Breast epithelium (tissue), 4 donors: ENCODE measurements around the gene EVA1A. TPM values are rescaled to one million over a fixed set of nuclear protein-coding genes. Genes with fewer than 3 reads are reported as not detected.

Experiments
- DNase-seq, 2 donors: peaks; one replicate each; pipeline ENCODE4 v3.0.0-alpha.2; 2019; ENCODE audit warnings: low spot score in 2 of 2
- H3K27ac ChIP-seq, 2 donors: fragments of 200-600 bp; sonication (generic) in 1 of 2; one replicate each; pipeline ENCODE4 v1.5.1; 2016 to 2019; ENCODE audit warnings: mild to moderate bottlenecking in 1 of 2
- H3K27me3 ChIP-seq, 2 donors: fragments of 200-600 bp; sonication (generic) in 1 of 2; one replicate each; pipeline versions ENCODE4 v1.5.1 to v1.6.0; 2017 to 2019; ENCODE audit warnings: control low read depth in 1 of 2, mild to moderate bottlenecking in 1 of 2
- H3K36me3 ChIP-seq: fragments of 200-600 bp; one replicate; pipeline ENCODE4 v1.5.1; 2019
- H3K4me1 ChIP-seq, 2 donors: fragments of 200-600 bp; sonication (generic); one replicate each; pipeline ENCODE4 v1.5.1; 2016 to 2019; ENCODE audit warnings: control low read depth in 1 of 2
- H3K4me3 ChIP-seq, 3 donors: fragments of 200-600 bp; sonication (generic); 1 replicate in 2 of 3; 2 replicates in 1 of 3; pipeline ENCODE4 v1.5.1; 2016 to 2019; ENCODE audit warnings: mild to moderate bottlenecking in 3 of 3, moderate library complexity in 2 of 3
- H3K9me3 ChIP-seq, 2 donors: fragments of 200-600 bp; sonication (generic) in 1 of 2; one replicate each; pipeline ENCODE4 v1.5.1; 2016 to 2019; ENCODE audit warnings: control low read depth in 1 of 2
- POLR2A ChIP-seq: fragments of 450-650 bp; IDR thresholded peaks from one replicate; pipeline ENCODE4 v1.6.1; 2016; ENCODE audit warnings: antibody characterized with exemption, mild to moderate bottlenecking, moderate library complexity
- POLR2AphosphoS5 ChIP-seq, 3 donors: sonication (generic); formaldehyde crosslinking; IDR thresholded peaks; one replicate each; pipeline ENCODE4 v1.6.1; 2017; ENCODE audit warnings: antibody characterized with exemption in 3 of 3
- intact Hi-C: fragments of 100-400 bp; cut with DNase I; formaldehyde crosslinking; loops from one replicate; pipeline ENCODE4 v1.15.1; 2023; ENCODE audit warnings: low total_unique reads
- total RNA-seq, 3 donors: library from RNA; depleted of rRNA; stranded (reverse); fragments of >200 nt; gene quantifications; one replicate each; pipeline ENCODE4 v1.1.0, GENCODE V29; 2016
- TF ChIP-seq, protein P1 (sequence below), 3 donors: fragments of 450-650 bp; IDR thresholded peaks; one replicate each; pipeline ENCODE4 v1.5.1; 2016 to 2017; ENCODE audit warnings: antibody characterized with exemption in 3 of 3, mild to moderate bottlenecking in 3 of 3, moderate library complexity in 3 of 3

The EVA1A gene
- total RNA-seq, 3 donors from 2014 or later: 5.2 to 10.4 TPM; not detected in 1

DNA sequence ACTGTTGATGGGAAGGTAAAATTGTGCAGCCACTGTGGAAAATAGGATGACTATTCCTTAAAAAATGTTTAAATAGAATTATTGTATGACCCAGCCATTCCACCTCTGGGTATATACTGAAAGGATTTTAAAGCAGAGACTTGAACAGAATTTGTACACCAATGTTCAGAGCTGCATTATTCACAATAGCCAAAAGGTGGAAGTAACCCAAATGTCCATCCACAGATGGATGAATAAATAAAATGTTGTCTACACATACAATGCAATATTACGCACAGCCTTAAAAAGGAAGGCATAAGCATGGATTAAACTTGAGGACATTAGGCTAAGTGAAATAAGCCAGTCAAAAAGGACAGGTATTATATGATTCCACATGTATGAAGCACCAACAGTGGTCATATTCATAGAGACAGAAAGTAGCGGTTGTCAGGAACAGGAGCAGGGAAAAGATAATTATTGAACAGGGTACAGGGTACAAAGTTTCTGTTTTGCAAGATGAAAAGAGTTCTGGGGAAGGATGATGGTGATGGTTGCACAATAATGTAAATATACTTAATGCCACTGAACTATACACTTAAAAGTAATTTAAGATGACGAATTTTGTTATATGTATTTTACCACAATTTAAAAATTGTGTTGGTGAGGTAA, 39.4 kb downstream of the EVA1A start:
- no peaks in the 10 kb centered on the region for H3K4me1 ChIP-seq
- no peak overlapping the region for H3K27ac ChIP-seq
- intact Hi-C loops: no loop called here
- H3K27me3 ChIP-seq: no peaks in the 10 kb centered on the region
- H3K9me3 ChIP-seq: no peaks in the 10 kb centered on the region
- H3K4me3 ChIP-seq: no peak overlapping the region
- no peak for DNase-seq
- H3K36me3 ChIP-seq: no peaks in the 10 kb centered on the region
- TF ChIP-seq POLR2AphosphoS5 (IDR thresholded peaks at IDR 0.05) (no peak), POLR2A (no peak)
- TF ChIP-seq, protein P1, sequence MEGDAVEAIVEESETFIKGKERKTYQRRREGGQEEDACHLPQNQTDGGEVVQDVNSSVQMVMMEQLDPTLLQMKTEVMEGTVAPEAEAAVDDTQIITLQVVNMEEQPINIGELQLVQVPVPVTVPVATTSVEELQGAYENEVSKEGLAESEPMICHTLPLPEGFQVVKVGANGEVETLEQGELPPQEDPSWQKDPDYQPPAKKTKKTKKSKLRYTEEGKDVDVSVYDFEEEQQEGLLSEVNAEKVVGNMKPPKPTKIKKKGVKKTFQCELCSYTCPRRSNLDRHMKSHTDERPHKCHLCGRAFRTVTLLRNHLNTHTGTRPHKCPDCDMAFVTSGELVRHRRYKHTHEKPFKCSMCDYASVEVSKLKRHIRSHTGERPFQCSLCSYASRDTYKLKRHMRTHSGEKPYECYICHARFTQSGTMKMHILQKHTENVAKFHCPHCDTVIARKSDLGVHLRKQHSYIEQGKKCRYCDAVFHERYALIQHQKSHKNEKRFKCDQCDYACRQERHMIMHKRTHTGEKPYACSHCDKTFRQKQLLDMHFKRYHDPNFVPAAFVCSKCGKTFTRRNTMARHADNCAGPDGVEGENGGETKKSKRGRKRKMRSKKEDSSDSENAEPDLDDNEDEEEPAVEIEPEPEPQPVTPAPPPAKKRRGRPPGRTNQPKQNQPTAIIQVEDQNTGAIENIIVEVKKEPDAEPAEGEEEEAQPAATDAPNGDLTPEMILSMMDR (IDR thresholded peaks at IDR 0.05): no peak

DNA sequence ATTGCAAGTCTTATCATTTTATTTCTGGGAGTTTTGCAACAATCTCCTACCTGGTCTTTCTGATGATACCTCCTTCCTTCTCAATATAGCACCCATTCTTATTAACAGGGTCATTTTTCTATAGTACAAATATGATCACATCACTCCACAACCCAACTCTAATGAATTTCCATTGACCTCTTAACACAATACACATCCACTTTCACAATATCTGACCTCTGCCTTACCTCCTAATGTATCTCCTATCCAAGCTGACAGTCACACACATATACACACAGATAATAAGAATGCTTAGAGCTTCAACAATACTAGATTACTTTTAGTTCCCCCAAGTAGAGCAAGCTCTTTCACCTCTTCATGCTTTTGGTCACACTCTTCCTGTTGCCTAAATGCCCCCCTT, 40.9 kb downstream of the EVA1A start:
- Histone ChIP-seq H3K4me1 (no peaks in the 10 kb centered on the region), H3K9me3 (no peaks in the 10 kb centered on the region), H3K4me3 (no peak overlapping the region), H3K36me3 (no peaks in the 10 kb centered on the region), H3K27ac (no peak overlapping the region), H3K27me3 (no peaks in the 10 kb centered on the region)
- no peak for DNase-seq
- intact Hi-C loops: no loop called here
- TF ChIP-seq POLR2A (no peak), POLR2AphosphoS5 (IDR thresholded peaks at IDR 0.05) (no peak)
- TF ChIP-seq, protein P1 (IDR thresholded peaks at IDR 0.05): no peak

DNA sequence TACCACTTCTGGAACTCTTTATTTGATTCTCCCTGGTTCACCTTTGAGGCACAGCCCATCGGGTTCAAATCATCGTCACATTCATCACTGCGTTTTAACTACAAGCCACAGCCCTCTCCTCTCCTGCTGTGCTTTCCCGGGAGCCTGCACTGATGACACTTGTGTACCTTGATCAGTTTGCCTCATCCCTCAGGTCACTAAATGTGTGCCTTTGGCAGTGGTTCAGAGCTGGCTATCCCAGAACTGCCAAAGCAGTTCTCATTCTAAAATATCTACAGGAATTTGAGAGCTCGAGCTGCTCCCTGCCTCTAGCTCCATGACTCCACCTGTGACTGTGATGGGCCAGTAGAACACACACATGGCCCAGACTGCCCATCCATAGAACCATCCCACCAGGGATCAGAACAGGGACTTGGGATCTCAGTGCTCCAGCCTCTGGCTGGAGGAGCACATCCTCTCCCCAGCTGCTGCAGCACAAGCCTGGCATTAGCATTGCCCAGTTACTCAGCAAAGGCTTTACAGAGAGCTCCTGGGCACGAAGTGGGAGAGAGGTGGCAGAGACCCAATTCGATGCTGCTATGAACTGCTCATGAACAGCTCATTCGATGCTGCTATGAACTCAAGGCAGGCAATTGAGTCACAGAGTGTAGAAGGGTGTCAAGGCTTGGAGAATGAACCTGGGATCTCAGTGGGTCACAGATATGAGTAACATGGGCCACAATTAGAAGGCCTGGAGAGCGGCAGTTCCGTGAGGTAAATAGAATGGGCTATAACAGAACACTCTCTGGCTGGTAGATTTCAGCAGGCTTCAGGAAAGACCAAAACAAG, 41.9 kb downstream of the EVA1A start:
- no peaks in the 10 kb centered on the region for H3K9me3 ChIP-seq
- H3K36me3 ChIP-seq: no peaks in the 10 kb centered on the region
- H3K4me3 ChIP-seq: no peak overlapping the region
- DNase-seq: no peak
- H3K4me1 ChIP-seq: no peaks in the 10 kb centered on the region
- intact Hi-C loops: no loop called here
- H3K27me3 ChIP-seq: no peaks in the 10 kb centered on the region
- TF ChIP-seq POLR2A (no peak), POLR2AphosphoS5 (IDR thresholded peaks at IDR 0.05) (no peak)
- TF ChIP-seq, protein P1 (IDR thresholded peaks at IDR 0.05): no peak
- no peak overlapping the region for H3K27ac ChIP-seq

DNA sequence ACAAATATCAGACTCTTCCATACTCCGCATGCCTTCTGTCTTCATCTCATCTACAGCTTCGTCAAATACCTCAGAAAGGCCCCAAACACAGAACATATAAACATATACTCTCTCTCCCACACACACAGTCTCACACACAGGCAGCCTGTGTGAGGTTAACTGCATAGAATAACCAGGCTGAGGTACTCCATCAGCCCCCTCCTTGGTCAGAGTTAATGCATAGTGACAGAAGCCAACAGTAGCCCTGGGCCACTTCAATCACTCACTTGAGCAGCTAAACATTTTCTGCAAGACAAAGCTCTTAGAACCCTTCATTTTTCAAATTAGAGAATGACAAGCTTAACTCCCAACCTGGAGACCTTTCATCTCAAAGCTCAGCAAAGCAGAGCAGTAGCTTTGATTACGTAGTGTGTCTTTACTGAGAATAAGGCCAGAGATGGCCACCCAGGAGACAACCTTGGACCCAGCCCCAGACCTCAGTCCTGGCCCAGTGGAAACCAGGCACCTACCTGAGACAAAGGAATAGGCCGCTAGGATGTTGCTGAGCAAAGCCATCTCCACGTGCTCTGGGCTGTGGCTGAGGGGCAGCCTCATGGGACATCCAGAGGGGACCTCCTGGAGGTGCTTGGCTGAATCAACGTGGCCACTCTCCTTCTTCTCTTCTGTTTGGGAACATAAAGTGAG, 43.0 kb downstream of the EVA1A start:
- H3K27me3 ChIP-seq: no peaks in the 10 kb centered on the region

More for the DNA sequence above, 43.0 kb downstream of the EVA1A start:
- intact Hi-C loops: no loop called here
- Histone ChIP-seq H3K9me3 (peaks cover 3% of the 10 kb centered on the region in 2 donors), H3K27ac (no peak overlapping the region), H3K36me3 (no peaks in the 10 kb centered on the region), H3K4me3 (no peak overlapping the region), H3K4me1 (no peaks in the 10 kb centered on the region)
- DNase-seq: no peak
- TF ChIP-seq POLR2AphosphoS5 (IDR thresholded peaks at IDR 0.05) (no peak), POLR2A (no peak)
- TF ChIP-seq, protein P1 (IDR thresholded peaks at IDR 0.05): no peak
